HG03575 (cell line): ENCODE measurements around the gene SLC9A4.

ENCODE experiments used
- ATAC-seq: cut with Tn5 transposase; IDR thresholded peaks from one replicate; pipeline ENCODE4 v1.9.1; 2021; ENCODE audit not compliant: unreplicated experiment, insufficient number of reproducible peaks, low FRiP score; ENCODE audit errors: extremely low read depth

SLC9A4 gene

GRCh38 chr2:102487761-102488462 is 14.9 kb downstream of the SLC9A4 start:
- ATAC-seq: no peak

- no peak for ATAC-seq
Measured at GRCh38 chr2:102489646-102490045, 16.6 kb downstream of the SLC9A4 start.

GRCh38 chr2:102492006-102492405 is 19.0 kb downstream of the SLC9A4 start:
- ATAC-seq: no peak

GRCh38 chr2:102494570-102494969 is 21.5 kb downstream of the SLC9A4 start:
- ATAC-seq: no peak

- ATAC-seq: no peak
Measured at GRCh38 chr2:102498414-102498813, 25.4 kb downstream of the SLC9A4 start.

DNA sequence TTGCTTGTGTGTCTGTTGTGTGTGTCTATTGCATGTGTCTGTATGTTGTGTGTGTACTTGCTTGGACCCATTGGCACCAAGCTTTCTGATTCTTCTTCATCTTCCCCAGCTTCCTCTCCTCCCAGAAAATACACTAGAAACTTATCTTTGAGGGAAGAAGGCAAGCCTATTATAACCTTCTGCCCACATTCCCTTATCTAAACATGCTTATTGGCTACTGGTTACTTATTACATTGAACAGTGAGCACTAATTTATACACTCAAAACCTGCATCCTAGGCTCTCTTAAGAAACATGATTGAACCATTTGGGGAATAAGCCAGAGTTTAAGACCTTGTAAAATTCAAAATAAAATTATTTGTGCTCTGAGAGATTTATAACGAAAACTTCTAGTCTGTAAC is 26.5 kb downstream of the SLC9A4 start:
- ATAC-seq: no peak

- no peak for ATAC-seq
Measured at GRCh38 chr2:102502576-102502975, 29.6 kb downstream of the SLC9A4 start.

DNA sequence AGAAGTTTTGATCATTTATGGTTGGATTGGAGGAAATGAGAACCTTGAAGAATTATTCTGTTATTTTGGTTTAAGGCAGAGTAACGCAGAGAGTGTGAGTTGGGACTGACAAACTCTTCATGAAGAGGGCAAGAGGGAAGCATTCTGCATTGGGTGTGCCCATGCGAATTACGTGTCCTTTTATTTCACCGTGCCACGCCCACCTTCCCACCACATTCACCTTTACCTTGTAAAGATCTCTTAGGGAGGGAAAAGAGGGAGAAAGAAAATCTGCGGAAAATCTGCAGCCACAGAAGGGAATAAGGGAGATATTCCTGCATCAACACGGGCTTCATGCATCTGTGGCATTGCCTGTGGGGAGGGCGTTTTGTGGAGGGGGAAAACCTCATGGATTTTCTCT is 31.8 kb downstream of the SLC9A4 start:
- no peak for ATAC-seq

GRCh38 chr2:102505290-102505689 is 32.3 kb downstream of the SLC9A4 start:
- ATAC-seq: no peak

- no peak for ATAC-seq
Measured at GRCh38 chr2:102506743-102507142, 33.7 kb downstream of the SLC9A4 start.

GRCh38 chr2:102508863-102509262 is 35.8 kb downstream of the SLC9A4 start:
- ATAC-seq: no peak

DNA sequence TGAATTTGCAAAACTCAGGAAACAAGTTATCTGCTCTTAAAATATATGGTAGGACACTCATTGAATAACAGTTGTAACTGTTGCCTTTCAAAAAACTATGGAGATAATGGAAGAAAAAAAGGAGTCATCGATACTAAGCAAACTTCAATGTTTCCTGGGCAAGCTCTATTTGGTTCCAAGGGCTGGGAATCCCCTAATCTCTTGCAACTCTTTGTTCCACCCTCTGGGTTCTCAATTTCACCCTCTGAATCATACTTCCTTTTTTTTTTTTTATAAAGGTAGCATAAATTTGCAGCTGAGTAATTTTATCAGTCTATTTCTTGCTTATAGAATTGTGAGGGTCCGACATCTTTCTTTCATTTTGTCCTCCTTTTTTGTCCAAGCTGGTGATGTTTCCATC is 36.7 kb downstream of the SLC9A4 start:
- no peak for ATAC-seq

DNA sequence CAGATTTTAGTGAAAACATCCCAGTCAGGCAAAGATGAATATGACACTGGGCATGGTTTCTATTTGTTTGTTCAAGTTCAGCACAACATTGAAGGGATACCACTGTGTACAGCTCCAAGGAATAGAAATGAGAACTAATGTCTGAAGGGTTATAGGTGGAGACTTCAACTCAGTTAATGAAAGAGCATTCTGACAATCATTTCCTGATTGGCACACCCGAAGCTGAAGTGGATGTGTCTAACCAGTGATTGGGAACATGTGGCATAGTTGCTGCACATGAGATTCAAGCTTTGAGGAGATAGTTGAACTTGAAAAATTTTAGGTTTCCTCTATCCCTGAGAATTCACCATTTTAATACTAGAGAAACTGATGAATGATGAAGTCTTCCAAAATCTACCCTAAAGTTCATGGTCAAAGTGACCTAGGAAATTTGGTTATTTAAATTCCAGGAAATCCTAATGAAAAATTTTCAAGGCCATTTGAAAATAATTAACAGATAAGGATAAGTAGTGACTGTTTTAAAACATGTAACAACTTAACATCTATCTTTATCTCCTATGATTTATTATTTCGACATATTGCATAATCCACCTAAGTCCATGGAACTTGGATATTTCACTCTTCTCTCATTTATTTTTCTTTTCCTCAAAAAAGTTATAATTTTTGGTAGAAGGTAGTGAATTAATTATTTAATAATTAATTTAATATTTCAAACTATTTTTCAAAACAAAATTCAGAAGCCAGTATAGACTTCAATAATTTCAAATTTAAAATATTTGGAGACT is 38.0 kb downstream of the SLC9A4 start:
- no peak for ATAC-seq

- no peak for ATAC-seq
Measured at GRCh38 chr2:102512161-102512560, 39.1 kb downstream of the SLC9A4 start.

DNA sequence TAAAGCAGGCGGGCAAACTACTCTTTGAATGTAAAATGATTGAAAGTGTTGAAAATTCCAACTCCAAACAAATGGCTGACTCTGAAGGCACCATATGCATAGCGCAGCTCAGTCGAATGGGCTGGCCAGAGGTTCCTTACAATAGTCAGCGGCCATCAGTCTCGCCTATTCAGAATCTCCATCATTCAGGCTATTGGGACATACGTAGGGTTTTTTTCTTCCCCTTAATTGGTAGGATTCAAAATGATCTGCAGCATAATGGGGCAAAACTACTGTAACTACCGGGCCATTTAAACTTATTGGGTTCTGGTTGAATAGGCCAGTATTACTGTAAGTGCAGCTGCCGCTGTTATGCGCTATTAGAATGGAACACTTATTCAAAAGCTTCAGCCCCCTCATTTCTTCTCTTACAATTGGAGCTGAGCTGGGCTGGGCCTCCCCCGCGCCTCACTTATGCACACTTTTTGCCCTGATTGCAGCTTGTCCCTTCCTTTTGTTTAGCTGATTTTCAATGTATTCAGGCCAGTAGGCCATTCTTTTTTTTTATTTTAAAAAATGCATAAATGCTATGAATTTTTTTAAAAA is 40.4 kb downstream of the SLC9A4 start:
- no peak for ATAC-seq

DNA sequence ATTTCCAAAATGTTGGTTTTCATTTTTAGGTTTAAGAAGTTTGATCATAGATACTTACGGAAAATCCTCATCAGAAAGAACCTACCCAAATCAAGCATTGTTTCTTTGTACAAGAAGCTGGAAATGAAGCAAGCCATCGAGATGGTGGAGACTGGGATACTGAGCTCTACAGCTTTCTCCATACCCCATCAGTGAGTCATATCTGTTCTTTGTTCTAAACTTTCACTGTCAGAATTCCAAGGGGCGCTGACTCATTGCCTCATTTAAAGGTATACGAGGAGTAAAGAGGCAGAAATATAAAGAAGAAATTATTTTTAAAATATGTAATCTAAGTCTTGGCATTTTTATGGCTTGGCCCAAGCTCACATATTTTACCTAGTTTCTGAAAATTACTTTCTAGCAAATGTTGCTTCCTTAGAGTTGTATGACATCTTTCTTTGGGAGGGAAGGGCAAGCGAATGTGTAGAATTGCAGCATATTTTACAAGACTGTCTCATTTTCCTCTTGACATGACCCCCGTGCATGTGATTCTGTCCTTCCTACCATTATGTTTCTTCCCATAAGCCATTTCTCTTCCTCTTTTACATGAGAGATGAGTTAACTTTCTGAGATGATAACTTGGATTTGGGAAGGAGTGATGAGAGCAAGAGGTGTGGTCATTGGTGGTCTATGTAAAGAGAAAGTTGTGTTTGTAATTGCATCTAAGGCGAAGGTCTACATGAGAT is 41.2 kb downstream of the SLC9A4 start:
- ATAC-seq: no peak

DNA sequence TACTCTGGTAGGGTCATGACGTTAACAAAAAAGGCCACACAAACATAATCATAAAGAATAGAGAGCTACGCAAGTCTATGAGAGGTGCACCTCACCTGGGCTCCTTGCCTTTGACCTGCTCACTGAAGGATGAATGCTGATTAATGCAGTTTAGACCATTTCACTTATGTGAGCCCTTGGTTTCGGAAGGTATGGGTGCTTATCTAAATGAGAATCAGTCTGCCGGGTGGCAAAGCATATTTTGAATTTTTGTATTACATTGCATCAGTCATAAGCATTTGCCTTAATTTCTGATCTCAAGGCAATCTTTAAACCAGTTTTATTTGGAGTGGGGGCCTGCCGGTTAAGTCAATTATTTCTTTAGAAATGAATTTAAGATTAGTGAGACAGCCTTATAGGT is 42.8 kb downstream of the SLC9A4 start:
- no peak for ATAC-seq

DNA sequence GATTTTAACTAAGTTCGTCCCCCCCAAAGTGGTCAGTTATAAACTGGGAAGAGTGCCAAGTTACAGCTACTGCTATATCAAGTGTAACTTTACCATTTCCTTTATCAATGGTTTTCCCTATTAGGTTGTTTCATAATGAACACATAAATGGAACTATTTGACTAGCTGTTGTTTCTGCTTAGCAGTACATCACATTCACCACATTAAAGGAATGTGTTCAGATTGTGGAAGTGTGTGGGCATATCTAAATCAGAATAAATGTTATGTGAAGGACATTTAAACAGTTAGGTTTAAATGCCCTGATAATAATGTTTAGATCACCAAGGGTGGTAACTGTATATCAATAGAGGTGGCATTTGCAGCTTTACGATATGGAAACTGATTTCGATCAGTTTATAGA is 45.1 kb downstream of the SLC9A4 start:
- ATAC-seq: no peak

DNA sequence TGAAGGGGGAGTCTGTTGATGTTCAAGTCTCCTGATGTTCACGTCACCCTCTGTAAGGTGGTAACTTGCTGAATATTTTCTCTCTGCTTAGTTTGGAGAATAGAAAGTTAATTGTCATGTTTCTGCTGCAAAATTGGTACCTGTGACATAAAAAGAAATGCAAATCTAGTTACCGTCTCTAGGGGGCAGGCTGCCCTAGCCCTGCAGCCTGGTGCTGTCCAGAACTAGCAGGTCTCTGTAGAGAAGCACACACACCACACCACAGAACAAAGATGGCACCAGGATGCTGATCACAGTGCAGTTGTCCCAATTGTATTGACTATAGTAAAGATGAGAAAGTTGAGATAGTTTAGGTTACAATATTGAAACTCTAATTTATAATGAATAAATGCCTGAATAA is 47.0 kb downstream of the SLC9A4 start:
- ATAC-seq: no peak

- no peak for ATAC-seq
Measured at GRCh38 chr2:102520801-102521200, 47.8 kb downstream of the SLC9A4 start.
